Testis (tissue), 2 donors: ENCODE measurements around the gene RNF207.

ENCODE experiments used
- POLR2A ChIP-seq: fragments of 450-650 bp; IDR thresholded peaks from one replicate; pipeline ENCODE4 v1.6.1; 2017; ENCODE audit warnings: antibody characterized with exemption, mild to moderate bottlenecking, moderate library complexity
- TF ChIP-seq, protein P1 (sequence below), 3 experiments: fragments of 450-650 bp in 2 of 3; fragments of 200-600 bp in 1 of 3; sonication (generic) in 1 of 3; IDR thresholded peaks; one replicate each; pipeline ENCODE4 v1.5.1; 2016 to 2019; ENCODE audit warnings: antibody characterized with exemption in 3 of 3, mild to moderate bottlenecking in 2 of 3, moderate library complexity in 1 of 3

- TF ChIP-seq, protein P1, sequence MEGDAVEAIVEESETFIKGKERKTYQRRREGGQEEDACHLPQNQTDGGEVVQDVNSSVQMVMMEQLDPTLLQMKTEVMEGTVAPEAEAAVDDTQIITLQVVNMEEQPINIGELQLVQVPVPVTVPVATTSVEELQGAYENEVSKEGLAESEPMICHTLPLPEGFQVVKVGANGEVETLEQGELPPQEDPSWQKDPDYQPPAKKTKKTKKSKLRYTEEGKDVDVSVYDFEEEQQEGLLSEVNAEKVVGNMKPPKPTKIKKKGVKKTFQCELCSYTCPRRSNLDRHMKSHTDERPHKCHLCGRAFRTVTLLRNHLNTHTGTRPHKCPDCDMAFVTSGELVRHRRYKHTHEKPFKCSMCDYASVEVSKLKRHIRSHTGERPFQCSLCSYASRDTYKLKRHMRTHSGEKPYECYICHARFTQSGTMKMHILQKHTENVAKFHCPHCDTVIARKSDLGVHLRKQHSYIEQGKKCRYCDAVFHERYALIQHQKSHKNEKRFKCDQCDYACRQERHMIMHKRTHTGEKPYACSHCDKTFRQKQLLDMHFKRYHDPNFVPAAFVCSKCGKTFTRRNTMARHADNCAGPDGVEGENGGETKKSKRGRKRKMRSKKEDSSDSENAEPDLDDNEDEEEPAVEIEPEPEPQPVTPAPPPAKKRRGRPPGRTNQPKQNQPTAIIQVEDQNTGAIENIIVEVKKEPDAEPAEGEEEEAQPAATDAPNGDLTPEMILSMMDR (IDR thresholded peaks at IDR 0.05) = no peak
- no peak for TF ChIP-seq POLR2A
Observed at GRCh38 chr1:6263716-6264115, 57.8 kb downstream of the RNF207 start.
